Stomach (tissue), 19 donors: ENCODE measurements around the gene AKAP12. TPM values are rescaled to one million over a fixed set of nuclear protein-coding genes. Genes with fewer than 3 reads are reported as not detected.

ENCODE experiments used
- DNase-seq, 2 donors: peaks; one replicate each; pipeline versions ENCODE4 v3.0.0 to v3.0.0-alpha.2; 2013 to 2019
- H3K27ac ChIP-seq, 5 donors: fragments of 200-600 bp in 4 of 5; sonication (generic) in 4 of 5; one replicate each; pipeline ENCODE4 v1.5.1; 2013 to 2019; ENCODE audit warnings: mild to moderate bottlenecking in 1 of 5, moderate library complexity in 1 of 5
- H3K27me3 ChIP-seq, 3 donors: fragments of 200-600 bp; sonication (generic); one replicate each; pipeline ENCODE4 v1.5.1; 2017 to 2019; ENCODE audit warnings: mixed run types in 1 of 3
- H3K36me3 ChIP-seq, 4 donors: fragments of 200-600 bp; sonication (generic); 1 replicate in 3 of 4; 2 replicates in 1 of 4; pipeline ENCODE4 v1.5.1; 2016 to 2019
- H3K4me1 ChIP-seq, 4 donors: fragments of 200-600 bp; sonication (generic); one replicate each; pipeline ENCODE4 v1.5.1; 2016 to 2019
- H3K4me3 ChIP-seq, 4 donors: fragments of 200-600 bp; sonication (generic) in 3 of 4; one replicate each; pipeline ENCODE4 v1.5.1; 2016 to 2019; ENCODE audit warnings: mild to moderate bottlenecking in 1 of 4
- H3K9me3 ChIP-seq, 4 donors: fragments of 200-600 bp; sonication (generic); one replicate each; pipeline ENCODE4 v1.5.1; 2016 to 2019
- EP300 ChIP-seq: sonication (generic); formaldehyde crosslinking; IDR thresholded peaks from one replicate; pipeline ENCODE4 v1.6.1; 2017; ENCODE audit warnings: antibody characterized with exemption
- POLR2A ChIP-seq, 4 donors: fragments of 450-650 bp; IDR thresholded peaks; one replicate each; pipeline ENCODE4 v1.6.1; 2016; ENCODE audit warnings: antibody characterized with exemption in 4 of 4, control low read depth in 2 of 4, mild to moderate bottlenecking in 1 of 4, moderate library complexity in 1 of 4
- POLR2AphosphoS5 ChIP-seq, 3 donors: sonication (generic); formaldehyde crosslinking; IDR thresholded peaks; one replicate each; pipeline ENCODE4 v1.6.1; 2016; ENCODE audit warnings: antibody characterized with exemption in 3 of 3
- WGBS, 5 donors: extraction: QIAGEN DNeasy Blood & Tissue Kit in 3 of 5; methylation state at CpG; one replicate each; pipeline versions ENCODE4 v1.1.5 to v1.1.7; 2013 to 2018; 5-methylcytosine and 5-hydroxymethylcytosine counted together
- intact Hi-C: fragments of 100-400 bp; cut with DNase I; formaldehyde crosslinking; loops from one replicate; pipeline ENCODE4 v1.15.1; 2023; ENCODE audit warnings: low total_unique reads
- long read RNA-seq, 10 donors: transcript quantifications; one replicate each; lab custom pipeline, GENCODE V29; 2026
- polyA plus RNA-seq, 3 donors: library from polyadenylated mRNA; stranded (reverse); fragments of 200-250 nt; gene quantifications; one replicate each; pipeline ENCODE4 v1.2.3, GENCODE V29; 2013
- total RNA-seq, 5 donors: library from RNA; depleted of rRNA; stranded (reverse); fragments of >200 nt; gene quantifications; one replicate each; pipeline versions ENCODE4 v1.1.0 to v1.2.3, GENCODE V29; 2014 to 2016
- TF ChIP-seq, protein P1 (sequence below), 7 experiments: fragments of 450-650 bp in 4 of 7; fragments of 200-600 bp in 3 of 7; sonication (generic) in 3 of 7; IDR thresholded peaks; one replicate each; pipeline ENCODE4 v1.5.1; 2016 to 2019; ENCODE audit warnings: antibody characterized with exemption in 7 of 7, control low read depth in 2 of 7, mild to moderate bottlenecking in 1 of 7
- donor health status: healthy with polysubstance abuse.
- donor health status: Bipolar disorder and iron deficiency.
- donor health status: healthy.

The AKAP12 gene, protein sequence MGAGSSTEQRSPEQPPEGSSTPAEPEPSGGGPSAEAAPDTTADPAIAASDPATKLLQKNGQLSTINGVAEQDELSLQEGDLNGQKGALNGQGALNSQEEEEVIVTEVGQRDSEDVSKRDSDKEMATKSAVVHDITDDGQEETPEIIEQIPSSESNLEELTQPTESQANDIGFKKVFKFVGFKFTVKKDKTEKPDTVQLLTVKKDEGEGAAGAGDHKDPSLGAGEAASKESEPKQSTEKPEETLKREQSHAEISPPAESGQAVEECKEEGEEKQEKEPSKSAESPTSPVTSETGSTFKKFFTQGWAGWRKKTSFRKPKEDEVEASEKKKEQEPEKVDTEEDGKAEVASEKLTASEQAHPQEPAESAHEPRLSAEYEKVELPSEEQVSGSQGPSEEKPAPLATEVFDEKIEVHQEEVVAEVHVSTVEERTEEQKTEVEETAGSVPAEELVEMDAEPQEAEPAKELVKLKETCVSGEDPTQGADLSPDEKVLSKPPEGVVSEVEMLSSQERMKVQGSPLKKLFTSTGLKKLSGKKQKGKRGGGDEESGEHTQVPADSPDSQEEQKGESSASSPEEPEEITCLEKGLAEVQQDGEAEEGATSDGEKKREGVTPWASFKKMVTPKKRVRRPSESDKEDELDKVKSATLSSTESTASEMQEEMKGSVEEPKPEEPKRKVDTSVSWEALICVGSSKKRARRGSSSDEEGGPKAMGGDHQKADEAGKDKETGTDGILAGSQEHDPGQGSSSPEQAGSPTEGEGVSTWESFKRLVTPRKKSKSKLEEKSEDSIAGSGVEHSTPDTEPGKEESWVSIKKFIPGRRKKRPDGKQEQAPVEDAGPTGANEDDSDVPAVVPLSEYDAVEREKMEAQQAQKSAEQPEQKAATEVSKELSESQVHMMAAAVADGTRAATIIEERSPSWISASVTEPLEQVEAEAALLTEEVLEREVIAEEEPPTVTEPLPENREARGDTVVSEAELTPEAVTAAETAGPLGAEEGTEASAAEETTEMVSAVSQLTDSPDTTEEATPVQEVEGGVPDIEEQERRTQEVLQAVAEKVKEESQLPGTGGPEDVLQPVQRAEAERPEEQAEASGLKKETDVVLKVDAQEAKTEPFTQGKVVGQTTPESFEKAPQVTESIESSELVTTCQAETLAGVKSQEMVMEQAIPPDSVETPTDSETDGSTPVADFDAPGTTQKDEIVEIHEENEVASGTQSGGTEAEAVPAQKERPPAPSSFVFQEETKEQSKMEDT (N-terminal part only)
- total RNA-seq = 100 to 1,000 TPM in 1 of 5 donors, 10 to 100 TPM in 4; 26.2 to 110 (median 44.9) TPM
- polyA plus RNA-seq = 1 to 10 TPM; 4.2 to 8.9 (median 8.0) TPM
- long read RNA-seq, donor 1, partial matches to known transcripts = 57 of 57 reads
- long read RNA-seq, donor 1, other reads (novel, unspliced or antisense) = 0 of 57 reads
- long read RNA-seq, donor 2, full-length matches to known transcripts = 3 of 43 reads
- long read RNA-seq, donor 2, partial matches to known transcripts = 40 of 43 reads
- long read RNA-seq, donor 2, other reads (novel, unspliced or antisense) = 0 of 43 reads
- long read RNA-seq, donor 3, partial matches to known transcripts = 6 of 6 reads
- long read RNA-seq, donor 3, other reads (novel, unspliced or antisense) = 0 of 6 reads
- long read RNA-seq, donor 4 = 0 reads
- long read RNA-seq, donor 5, partial matches to known transcripts = 119 of 119 reads
- long read RNA-seq, donor 5, other reads (novel, unspliced or antisense) = 0 of 119 reads
- long read RNA-seq, donor 6, full-length matches to known transcripts = 1 of 83 reads
- long read RNA-seq, donor 6, partial matches to known transcripts = 82 of 83 reads
- long read RNA-seq, donor 6, other reads (novel, unspliced or antisense) = 0 of 83 reads
- long read RNA-seq, donor 7, partial matches to known transcripts = 124 of 124 reads
- long read RNA-seq, donor 7, other reads (novel, unspliced or antisense) = 0 of 124 reads
- long read RNA-seq, donor 8, partial matches to known transcripts = 34 of 34 reads
- long read RNA-seq, donor 8, other reads (novel, unspliced or antisense) = 0 of 34 reads
- long read RNA-seq, donor 9, partial matches to known transcripts = 56 of 56 reads
- long read RNA-seq, donor 9, other reads (novel, unspliced or antisense) = 0 of 56 reads
- long read RNA-seq, donor 10, partial matches to known transcripts = 6 of 6 reads
- long read RNA-seq, donor 10, other reads (novel, unspliced or antisense) = 0 of 6 reads

DNA sequence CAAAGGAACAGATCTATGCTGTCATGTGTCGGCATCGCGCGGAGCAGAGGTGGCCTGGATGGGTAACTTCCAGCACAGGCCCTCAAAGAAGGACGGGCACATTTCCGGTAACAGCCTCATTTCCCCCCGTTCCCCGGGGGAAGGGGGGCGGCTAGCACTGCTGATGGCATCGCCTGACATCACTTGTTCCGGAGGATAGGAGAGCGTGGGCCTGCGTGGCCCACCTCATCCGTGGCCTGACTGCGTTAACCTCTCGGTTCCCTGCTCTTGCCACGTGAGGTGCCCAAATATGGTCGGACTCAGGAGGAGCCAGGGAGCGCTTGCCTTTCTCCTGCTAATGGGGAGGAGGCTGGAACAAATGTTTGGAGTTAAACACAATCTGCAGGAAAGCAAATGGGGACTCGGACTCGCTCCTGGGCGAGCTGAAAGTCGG lies at the start of gene AKAP12:
AKAP12 (plus strand) TSS at position 365 of the 433 bp plus-strand sequence. CDS start 596 bp downstream, outside the sequence.
- H3K27ac ChIP-seq = peak within 1 kb of the TSS; percentile 79 to 97 (median 88)
- H3K4me1 ChIP-seq = peaks cover 0 to 27% (median 23%) of the 10 kb centered on the region in 4 donors
- no peaks in the 10 kb centered on the region for H3K36me3 ChIP-seq
- peak within 1 kb of the TSS; percentile 67 to 74 (median 71) for H3K4me3 ChIP-seq
- WGBS, 5 donors = 15 to 29% (median 25%) methylated on average over 21 to 23 of the region's 23 CpGs
- TF ChIP-seq, protein P1, sequence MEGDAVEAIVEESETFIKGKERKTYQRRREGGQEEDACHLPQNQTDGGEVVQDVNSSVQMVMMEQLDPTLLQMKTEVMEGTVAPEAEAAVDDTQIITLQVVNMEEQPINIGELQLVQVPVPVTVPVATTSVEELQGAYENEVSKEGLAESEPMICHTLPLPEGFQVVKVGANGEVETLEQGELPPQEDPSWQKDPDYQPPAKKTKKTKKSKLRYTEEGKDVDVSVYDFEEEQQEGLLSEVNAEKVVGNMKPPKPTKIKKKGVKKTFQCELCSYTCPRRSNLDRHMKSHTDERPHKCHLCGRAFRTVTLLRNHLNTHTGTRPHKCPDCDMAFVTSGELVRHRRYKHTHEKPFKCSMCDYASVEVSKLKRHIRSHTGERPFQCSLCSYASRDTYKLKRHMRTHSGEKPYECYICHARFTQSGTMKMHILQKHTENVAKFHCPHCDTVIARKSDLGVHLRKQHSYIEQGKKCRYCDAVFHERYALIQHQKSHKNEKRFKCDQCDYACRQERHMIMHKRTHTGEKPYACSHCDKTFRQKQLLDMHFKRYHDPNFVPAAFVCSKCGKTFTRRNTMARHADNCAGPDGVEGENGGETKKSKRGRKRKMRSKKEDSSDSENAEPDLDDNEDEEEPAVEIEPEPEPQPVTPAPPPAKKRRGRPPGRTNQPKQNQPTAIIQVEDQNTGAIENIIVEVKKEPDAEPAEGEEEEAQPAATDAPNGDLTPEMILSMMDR (IDR thresholded peaks at IDR 0.05) = no peak
- TF ChIP-seq POLR2AphosphoS5 (IDR thresholded peaks at IDR 0.05) (no peak), POLR2A (IDR thresholded peaks at IDR 0.05) (peak in 1 of 4 donors; percentile 25), EP300 (no peak)
- H3K27me3 ChIP-seq = peaks cover 0 to 45% (median 36%) of the 10 kb centered on the region in 3 donors
- H3K9me3 ChIP-seq = no peaks in the 10 kb centered on the region
- intact Hi-C loops = no loop called here
- peak in 1 of 2 donors; percentile 80 for DNase-seq

DNA sequence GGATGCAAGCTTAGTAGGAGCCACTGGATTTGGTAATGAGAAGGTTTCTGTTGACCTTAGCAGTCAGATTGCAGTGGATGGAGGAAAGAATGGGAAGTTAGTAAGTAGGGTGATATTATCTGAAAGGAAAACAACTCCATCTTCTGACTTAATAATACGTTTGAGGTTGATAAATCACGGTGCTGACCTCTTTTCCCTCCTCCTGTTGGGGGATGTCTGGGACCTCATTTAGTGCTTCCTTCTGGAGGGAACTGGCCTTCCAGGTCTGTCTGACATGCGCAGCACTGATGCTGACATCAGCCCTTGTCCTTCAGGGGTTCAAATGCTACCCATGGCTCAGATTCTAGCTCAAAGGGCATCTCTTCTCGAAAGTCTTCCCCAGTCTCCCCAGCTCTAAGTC lies 48.2 kb upstream of the AKAP12 start:
- Histone ChIP-seq H3K27me3 (peaks cover 0 to 6% (median 0%) of the 10 kb centered on the region in 3 donors), H3K9me3 (no peaks in the 10 kb centered on the region), H3K36me3 (no peaks in the 10 kb centered on the region), H3K4me3 (no peak overlapping the region), H3K4me1 (no peaks in the 10 kb centered on the region), H3K27ac (no peak overlapping the region)
- no peak for DNase-seq
- WGBS, 5 donors = 47 to 69% (median 57%) methylated on average over 4 of the region's 4 CpGs
- intact Hi-C loops = no loop called here
- TF ChIP-seq EP300 (no peak), POLR2A (IDR thresholded peaks at IDR 0.05) (no peak), POLR2AphosphoS5 (IDR thresholded peaks at IDR 0.05) (no peak)
- TF ChIP-seq, protein P1 (IDR thresholded peaks at IDR 0.05) = no peak

DNA sequence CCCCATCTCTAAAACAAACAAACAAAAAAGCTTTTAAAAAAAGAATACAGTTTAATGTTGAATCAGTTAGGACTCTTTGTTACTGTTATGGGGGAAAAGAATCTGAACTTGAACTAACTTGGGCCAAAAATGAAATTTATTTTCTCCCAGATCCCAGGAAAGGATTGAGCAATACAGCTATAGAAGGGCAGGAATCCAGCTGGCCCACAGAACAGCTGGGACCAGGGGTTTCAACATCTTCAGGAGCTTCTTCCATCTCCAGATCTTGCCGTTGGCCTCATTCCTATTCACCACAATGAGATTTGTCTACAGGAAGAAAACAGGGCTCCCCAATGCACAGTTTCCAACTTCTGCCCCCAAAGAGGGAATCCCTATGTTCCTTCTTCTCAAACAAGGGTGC lies 43.2 kb upstream of the AKAP12 start:
- Histone ChIP-seq H3K4me1 (no peaks in the 10 kb centered on the region), H3K27ac (peak overlapping the region in 4 of 5 donors; percentile 39 to 47 (median 42)), H3K27me3 (no peaks in the 10 kb centered on the region), H3K36me3 (no peaks in the 10 kb centered on the region), H3K9me3 (no peaks in the 10 kb centered on the region), H3K4me3 (no peak overlapping the region)
- intact Hi-C loops = no loop called here
- DNase-seq = peak; percentile 30 to 78
- 67 to 87% (median 80%) methylated on average over 1 of the region's 1 CpG for WGBS, 5 donors
- TF ChIP-seq POLR2AphosphoS5 (IDR thresholded peaks at IDR 0.05) = peak; percentile 21 to 41 (median 33)
- TF ChIP-seq, protein P1 (IDR thresholded peaks at IDR 0.05) = no peak
